Stomach smooth muscle (tissue), 2 donors: ENCODE data around the gene PTPN7.

Source experiments
- H3K27ac ChIP-seq: one replicate; pipeline ENCODE4 v1.7.0; 2013; ENCODE audit warnings: mild to moderate bottlenecking, low read length, inconsistent platforms
- H3K27me3 ChIP-seq, 2 donors: one replicate each; pipeline ENCODE4 v1.7.0; 2013; ENCODE audit warnings: low read length in 2 of 2; ENCODE audit not compliant: insufficient read depth in 2 of 2, control insufficient read depth in 1 of 2
- H3K36me3 ChIP-seq, 2 donors: one replicate each; pipeline ENCODE4 v1.7.0; 2013; ENCODE audit warnings: low read length in 2 of 2; ENCODE audit not compliant: control insufficient read depth in 2 of 2, insufficient read depth in 2 of 2
- H3K4me1 ChIP-seq: one replicate; pipeline ENCODE4 v1.7.0; 2013; ENCODE audit warnings: low read length; ENCODE audit not compliant: control insufficient read depth, insufficient read depth
- H3K4me3 ChIP-seq, 2 donors: one replicate each; pipeline ENCODE4 v1.7.0; 2013; ENCODE audit warnings: low read length in 2 of 2
- H3K9ac ChIP-seq, 2 donors: one replicate each; pipeline ENCODE4 v1.7.0; 2013; ENCODE audit warnings: low read length in 2 of 2, mild to moderate bottlenecking in 1 of 2
- H3K9me3 ChIP-seq, 2 donors: one replicate each; pipeline ENCODE4 v1.7.0; 2013; ENCODE audit warnings: low read length in 2 of 2; ENCODE audit not compliant: control insufficient read depth in 2 of 2
- donor health status: healthy.
- donor health status: Pancreatic carcinoma.

The PTPN7 gene

GRCh38 chr1:202160377-202160940 lies at the start of gene PTPN7:
PTPN7 (minus strand) TSS chr1:202160602; CDS start chr1:202159402, 1,200 bp downstream.
- Histone ChIP-seq H3K9ac (peak within 1 kb of the TSS in 1 of 2 donors; percentile 28), H3K27ac (no peak within 1 kb of the TSS), H3K36me3 (no peaks in the 10 kb centered on the region), H3K27me3 (peaks cover 0 to 2% of the 10 kb centered on the region in 2 donors), H3K9me3 (no peaks in the 10 kb centered on the region), H3K4me3 (peak within 1 kb of the TSS in 1 of 2 donors; percentile 3), H3K4me1 (no peaks in the 10 kb centered on the region)

- Histone ChIP-seq H3K9ac (no peak overlapping the region), H3K4me1 (no peaks in the 10 kb centered on the region), H3K36me3 (no peaks in the 10 kb centered on the region), H3K27me3 (peaks cover 25 to 27% of the 10 kb centered on the region in 2 donors), H3K4me3 (no peak overlapping the region), H3K27ac (no peak overlapping the region), H3K9me3 (no peaks in the 10 kb centered on the region)
Observed at GRCh38 chr1:202208351-202208857, 48.0 kb upstream of the PTPN7 start.

- Histone ChIP-seq H3K27me3 (peaks cover 18 to 21% of the 10 kb centered on the region in 2 donors), H3K4me3 (no peak overlapping the region)
Observed at GRCh38 chr1:202207292-202207691, 46.9 kb upstream of the PTPN7 start.

GRCh38 chr1:202205523-202206190 lies 45.3 kb upstream of the PTPN7 start:
- Histone ChIP-seq H3K36me3 (no peaks in the 10 kb centered on the region), H3K27ac (no peak overlapping the region), H3K4me3 (no peak overlapping the region), H3K27me3 (peaks cover 11 to 17% of the 10 kb centered on the region in 2 donors), H3K4me1 (peaks cover 4% of the 10 kb centered on the region), H3K9ac (no peak overlapping the region), H3K9me3 (no peaks in the 10 kb centered on the region)

More at GRCh38 chr1:202207292-202207691, 46.9 kb upstream of the PTPN7 start:
- Histone ChIP-seq H3K9ac (no peak overlapping the region), H3K9me3 (no peaks in the 10 kb centered on the region), H3K4me1 (no peaks in the 10 kb centered on the region), H3K36me3 (no peaks in the 10 kb centered on the region), H3K27ac (no peak overlapping the region)

GRCh38 chr1:202204065-202204464 lies 43.7 kb upstream of the PTPN7 start:
- no peak overlapping the region for H3K27ac ChIP-seq
- H3K36me3 ChIP-seq = no peaks in the 10 kb centered on the region
- H3K4me1 ChIP-seq = peaks cover 10% of the 10 kb centered on the region
- no peaks in the 10 kb centered on the region for H3K9me3 ChIP-seq
- H3K9ac ChIP-seq = no peak overlapping the region
- no peak overlapping the region for H3K4me3 ChIP-seq
- H3K27me3 ChIP-seq = peaks cover 4 to 10% of the 10 kb centered on the region in 2 donors

GRCh38 chr1:202203238-202204039 lies 43.0 kb upstream of the PTPN7 start:
- Histone ChIP-seq H3K27ac (no peak overlapping the region), H3K4me1 (peaks cover 10% of the 10 kb centered on the region), H3K36me3 (no peaks in the 10 kb centered on the region), H3K27me3 (peaks cover 0 to 4% of the 10 kb centered on the region in 2 donors), H3K9ac (no peak overlapping the region), H3K9me3 (no peaks in the 10 kb centered on the region), H3K4me3 (no peak overlapping the region)

- no peak overlapping the region for H3K27ac ChIP-seq
- H3K4me1 ChIP-seq = peaks cover 10% of the 10 kb centered on the region
- H3K36me3 ChIP-seq = no peaks in the 10 kb centered on the region
- H3K9me3 ChIP-seq = no peaks in the 10 kb centered on the region
- no peak overlapping the region for H3K9ac ChIP-seq
- H3K4me3 ChIP-seq = no peak overlapping the region
- no peaks in the 10 kb centered on the region for H3K27me3 ChIP-seq
Observed at GRCh38 chr1:202202500-202203168, 42.2 kb upstream of the PTPN7 start.

- Histone ChIP-seq H3K27ac (no peak overlapping the region), H3K9me3 (no peaks in the 10 kb centered on the region), H3K36me3 (no peaks in the 10 kb centered on the region), H3K9ac (no peak overlapping the region), H3K27me3 (no peaks in the 10 kb centered on the region), H3K4me1 (peaks cover 10% of the 10 kb centered on the region), H3K4me3 (no peak overlapping the region)
Observed at GRCh38 chr1:202201971-202202370, 41.6 kb upstream of the PTPN7 start.

GRCh38 chr1:202201266-202201665 lies 40.9 kb upstream of the PTPN7 start:
- Histone ChIP-seq H3K27me3 (no peaks in the 10 kb centered on the region), H3K4me1 (peaks cover 10% of the 10 kb centered on the region), H3K27ac (no peak overlapping the region), H3K9me3 (no peaks in the 10 kb centered on the region), H3K9ac (no peak overlapping the region), H3K36me3 (no peaks in the 10 kb centered on the region), H3K4me3 (no peak overlapping the region)

- Histone ChIP-seq H3K27ac (no peak overlapping the region), H3K4me1 (peaks cover 10% of the 10 kb centered on the region), H3K9me3 (no peaks in the 10 kb centered on the region), H3K27me3 (no peaks in the 10 kb centered on the region), H3K4me3 (no peak overlapping the region), H3K36me3 (no peaks in the 10 kb centered on the region), H3K9ac (no peak overlapping the region)
Observed at GRCh38 chr1:202200669-202201068, 40.3 kb upstream of the PTPN7 start.
